Measurements from ENCODE around the gene MED14.

- no peak for TF ChIP-seq EZH2 (IDR thresholded peaks at IDR 0.05; ENCODE audit: borderline replicate concordance, insufficient read depth, low read depth, low read length, poor library complexity, severe bottlenecking)
- TF ChIP-seq, protein P1, sequence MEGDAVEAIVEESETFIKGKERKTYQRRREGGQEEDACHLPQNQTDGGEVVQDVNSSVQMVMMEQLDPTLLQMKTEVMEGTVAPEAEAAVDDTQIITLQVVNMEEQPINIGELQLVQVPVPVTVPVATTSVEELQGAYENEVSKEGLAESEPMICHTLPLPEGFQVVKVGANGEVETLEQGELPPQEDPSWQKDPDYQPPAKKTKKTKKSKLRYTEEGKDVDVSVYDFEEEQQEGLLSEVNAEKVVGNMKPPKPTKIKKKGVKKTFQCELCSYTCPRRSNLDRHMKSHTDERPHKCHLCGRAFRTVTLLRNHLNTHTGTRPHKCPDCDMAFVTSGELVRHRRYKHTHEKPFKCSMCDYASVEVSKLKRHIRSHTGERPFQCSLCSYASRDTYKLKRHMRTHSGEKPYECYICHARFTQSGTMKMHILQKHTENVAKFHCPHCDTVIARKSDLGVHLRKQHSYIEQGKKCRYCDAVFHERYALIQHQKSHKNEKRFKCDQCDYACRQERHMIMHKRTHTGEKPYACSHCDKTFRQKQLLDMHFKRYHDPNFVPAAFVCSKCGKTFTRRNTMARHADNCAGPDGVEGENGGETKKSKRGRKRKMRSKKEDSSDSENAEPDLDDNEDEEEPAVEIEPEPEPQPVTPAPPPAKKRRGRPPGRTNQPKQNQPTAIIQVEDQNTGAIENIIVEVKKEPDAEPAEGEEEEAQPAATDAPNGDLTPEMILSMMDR (IDR thresholded peaks at IDR 0.05) = no peak
Observed at GRCh38 chrX:40727581-40728252, 7.6 kb downstream of the MED14 start.

Data from B cell (primary cell).